K562 (cell line): ENCODE data around the gene ESD. TPM values are rescaled to one million over a fixed set of nuclear protein-coding genes. Genes with fewer than 3 reads are reported as not detected.

ENCODE experiments used
- BRF1 ChIP-seq: IDR thresholded peaks from 3 replicates; pipeline ENCODE4 v1.6.1; 2011; ENCODE audit warnings: borderline replicate concordance, mild to moderate bottlenecking; ENCODE audit not compliant: insufficient read length; ENCODE audit errors: extremely low read depth
- CSDE1 ChIP-seq, 2 experiments: fragments of 450-650 bp; IDR thresholded peaks; 2 replicates each; pipeline ENCODE4 v1.6.1; 2016; ENCODE audit warnings: mild to moderate bottlenecking in 1 of 2
- ESRRA ChIP-seq: fragments of 450-650 bp; IDR thresholded peaks from 2 replicates; pipeline ENCODE4 v1.6.1; 2014; ENCODE audit warnings: low read depth, mild to moderate bottlenecking, moderate library complexity, borderline replicate concordance
- EZH2 ChIP-seq: IDR thresholded peaks from 2 replicates; pipeline ENCODE4 v1.6.1; 2012; ENCODE audit warnings: low read depth, mild to moderate bottlenecking, inconsistent platforms, low read length, borderline replicate concordance
- HDAC3 ChIP-seq: fragments of 450-650 bp; IDR thresholded peaks from 2 replicates; pipeline ENCODE4 v1.6.1; 2018; ENCODE audit warnings: borderline replicate concordance, mild to moderate bottlenecking, moderate library complexity; ENCODE audit not compliant: partially characterized antibody
- KAT7 ChIP-seq: sonication (generic); formaldehyde crosslinking; IDR thresholded peaks from 2 replicates; pipeline ENCODE4 v1.8.0; 2022; ENCODE audit warnings: missing genetic modification reagents, mild to moderate bottlenecking, borderline replicate concordance
- KDM1A ChIP-seq, 2 experiments: fragments of 450-650 bp; IDR thresholded peaks; 2 replicates each; pipeline ENCODE4 v1.6.1; 2016; ENCODE audit warnings: mild to moderate bottlenecking in 2 of 2
- MAFF ChIP-seq: IDR thresholded peaks from 2 replicates; pipeline ENCODE4 v1.6.1; 2012; ENCODE audit warnings: low read length, improper control_type of control experiment
- MAZ ChIP-seq, 2 experiments: fragments of 450-650 bp in 1 of 2; sonication (generic) in 1 of 2; formaldehyde crosslinking; IDR thresholded peaks in 1 of 2; conservative IDR thresholded peaks in 1 of 2; 2 replicates each; pipeline versions ENCODE4 v1.4.0 to v1.5.0; 2020; ENCODE audit warnings: mild to moderate bottlenecking in 1 of 2, missing genetic modification reagents in 1 of 2
- MGA ChIP-seq: fragments of 450-650 bp; IDR thresholded peaks from 2 replicates; pipeline ENCODE4 v1.6.1; 2016; ENCODE audit warnings: mild to moderate bottlenecking, moderate library complexity
- SPI1 ChIP-seq: IDR thresholded peaks from 2 replicates; pipeline ENCODE4 v1.6.1; 2011; ENCODE audit warnings: low read depth, low read length, control low read depth, borderline replicate concordance
- TRIM25 ChIP-seq: fragments of 450-650 bp; IDR thresholded peaks from 2 replicates; pipeline ENCODE4 v1.7.0; 2016; ENCODE audit warnings: borderline replicate concordance
- ZBTB12 ChIP-seq: fragments of 250-450 bp; sonication (Bioruptor Pico); IDR thresholded peaks from 2 replicates; pipeline ENCODE4 v1.4.0; 2020
- ZNF121 ChIP-seq: sonication (generic); formaldehyde crosslinking; conservative IDR thresholded peaks from 2 replicates; pipeline ENCODE4 v1.8.0; 2022; ENCODE audit warnings: missing genetic modification reagents
- ZNF253 ChIP-seq: fragments of 250-450 bp; sonication (Bioruptor Pico); conservative IDR thresholded peaks from 2 replicates; pipeline ENCODE4 v1.6.1; 2021; ENCODE audit warnings: mild to moderate bottlenecking
- polyA plus RNA-seq, 8 experiments: library from polyadenylated mRNA; depleted of rRNA in 4 of 8; stranded (reverse) in 5 of 8; unstranded in 3 of 8; fragments of >200 nt; fragmentation: Nextera tagmentation in 2 of 8; fragmentation: Illumina TruSeq in 1 of 8; extraction: Ambion mirVana in 2 of 8; extraction: Trizol in 1 of 8; gene quantifications; 2 replicates each; pipeline versions ENCODE4 v1.2.1 to v1.2.3, GENCODE V29; 2011 to 2014; ENCODE audit warnings: inconsistent platforms in 1 of 8, missing spikeins in 1 of 8
- total RNA-seq, 7 experiments: library from RNA; depleted of rRNA in 6 of 7; stranded (reverse); fragments of >200 nt in 6 of 7; fragmentation: Illumina TruSeq in 2 of 7; extraction: Trizol in 2 of 7; gene quantifications; 2 replicates each; pipeline versions ENCODE4 v1.2.1 to v1.2.3, GENCODE V29; 2011 to 2021; ENCODE audit warnings: low replicate concordance in 1 of 7

Gene ESD
- total and polyA plus RNA-seq, 9 of the 15 experiments (the other 6 are each of a cell fraction or from before 2014, with no cell fraction given): 88.9 to 402 (median 232) TPM

- TF ChIP-seq MGA: no peak
- no peak for TF ChIP-seq ESRRA
- TF ChIP-seq MAFF: no peak
- no peak for TF ChIP-seq ZNF253 (CRISPR knock-in tag)
- TF ChIP-seq MAZ (CRISPR knock-in tag; conservative IDR thresholded peaks at IDR 0.05 in 1 of 2, IDR thresholded peaks at IDR 0.05 in 1 of 2): no peak
- TF ChIP-seq ZBTB12 (CRISPR knock-in tag): no peak
- no peak for TF ChIP-seq HDAC3
- TF ChIP-seq CSDE1 (IDR thresholded peaks at IDR 0.05): no peak
- TF ChIP-seq KAT7 (CRISPR knock-in tag): no peak
- no peak for TF ChIP-seq KDM1A (IDR thresholded peaks at IDR 0.05)
- TF ChIP-seq BRF1: no peak
- no peak for TF ChIP-seq EZH2
- TF ChIP-seq ZNF121 (CRISPR knock-in tag): no peak
- no peak for TF ChIP-seq SPI1
- TF ChIP-seq TRIM25: no peak
Measured at GRCh38 chr13:46738055-46738454, 58.9 kb downstream of the ESD start (continued).
